ENCODE results near the gene SLC29A1.

- no peak for TF ChIP-seq CTCF (IDR thresholded peaks at IDR 0.05)
- TF ChIP-seq POLR2A (IDR thresholded peaks at IDR 0.05): no peak
- no peak for TF ChIP-seq POLR2AphosphoS5 (IDR thresholded peaks at IDR 0.05)
Observed at GRCh38 chr6:44251576-44252524, 28.5 kb downstream of the SLC29A1 start.
